Measurements from ENCODE around the gene GOLGA5. TPM values are rescaled to one million over a fixed set of nuclear protein-coding genes. Genes with fewer than 3 reads are reported as not detected.

The GOLGA5 gene
- total and polyA plus RNA-seq, 2 of the 13 experiments (the other 11 are each of a cell fraction or from before 2014, with no cell fraction given), result 31.0 to 40.0 TPM

DNA sequence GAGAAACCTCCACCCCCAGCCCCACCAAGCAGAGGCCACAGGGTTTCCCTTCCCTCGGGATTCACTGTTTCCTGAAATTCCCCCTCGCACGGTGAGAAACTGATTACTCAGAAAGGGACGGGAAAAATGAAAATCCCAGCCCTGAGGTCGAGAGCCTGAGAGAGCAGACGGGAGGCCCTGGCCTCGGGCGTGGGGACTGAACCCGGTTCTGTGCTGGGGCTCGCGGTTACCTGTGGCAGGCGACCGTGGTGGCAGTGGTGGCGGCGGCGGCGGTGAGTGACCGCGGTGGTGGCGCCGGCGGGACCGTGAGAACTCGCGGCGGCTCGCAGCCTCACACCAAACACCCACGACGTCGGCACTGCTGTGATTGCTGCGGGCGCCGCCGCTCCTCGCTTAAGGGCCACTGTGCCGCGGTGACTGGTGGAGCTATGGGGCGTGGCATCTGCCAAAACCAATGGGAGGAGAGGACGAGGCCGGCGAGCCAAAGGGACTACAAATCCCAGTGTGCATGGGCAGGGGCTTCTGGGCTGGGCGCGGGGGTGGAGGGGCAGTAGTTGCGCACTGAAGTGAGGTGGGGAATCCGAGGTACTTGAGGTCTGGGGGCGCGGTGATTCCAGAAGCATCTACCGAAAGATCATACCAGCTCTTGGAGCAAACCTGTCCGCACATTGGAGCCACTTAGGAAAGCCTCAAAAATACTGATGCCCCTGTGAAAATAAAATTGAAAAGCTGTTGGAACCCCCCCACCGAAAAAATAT lies 45.7 kb upstream of the GOLGA5 start, which contains the start of gene LGMN (continued):
- TF ChIP-seq, protein P1, sequence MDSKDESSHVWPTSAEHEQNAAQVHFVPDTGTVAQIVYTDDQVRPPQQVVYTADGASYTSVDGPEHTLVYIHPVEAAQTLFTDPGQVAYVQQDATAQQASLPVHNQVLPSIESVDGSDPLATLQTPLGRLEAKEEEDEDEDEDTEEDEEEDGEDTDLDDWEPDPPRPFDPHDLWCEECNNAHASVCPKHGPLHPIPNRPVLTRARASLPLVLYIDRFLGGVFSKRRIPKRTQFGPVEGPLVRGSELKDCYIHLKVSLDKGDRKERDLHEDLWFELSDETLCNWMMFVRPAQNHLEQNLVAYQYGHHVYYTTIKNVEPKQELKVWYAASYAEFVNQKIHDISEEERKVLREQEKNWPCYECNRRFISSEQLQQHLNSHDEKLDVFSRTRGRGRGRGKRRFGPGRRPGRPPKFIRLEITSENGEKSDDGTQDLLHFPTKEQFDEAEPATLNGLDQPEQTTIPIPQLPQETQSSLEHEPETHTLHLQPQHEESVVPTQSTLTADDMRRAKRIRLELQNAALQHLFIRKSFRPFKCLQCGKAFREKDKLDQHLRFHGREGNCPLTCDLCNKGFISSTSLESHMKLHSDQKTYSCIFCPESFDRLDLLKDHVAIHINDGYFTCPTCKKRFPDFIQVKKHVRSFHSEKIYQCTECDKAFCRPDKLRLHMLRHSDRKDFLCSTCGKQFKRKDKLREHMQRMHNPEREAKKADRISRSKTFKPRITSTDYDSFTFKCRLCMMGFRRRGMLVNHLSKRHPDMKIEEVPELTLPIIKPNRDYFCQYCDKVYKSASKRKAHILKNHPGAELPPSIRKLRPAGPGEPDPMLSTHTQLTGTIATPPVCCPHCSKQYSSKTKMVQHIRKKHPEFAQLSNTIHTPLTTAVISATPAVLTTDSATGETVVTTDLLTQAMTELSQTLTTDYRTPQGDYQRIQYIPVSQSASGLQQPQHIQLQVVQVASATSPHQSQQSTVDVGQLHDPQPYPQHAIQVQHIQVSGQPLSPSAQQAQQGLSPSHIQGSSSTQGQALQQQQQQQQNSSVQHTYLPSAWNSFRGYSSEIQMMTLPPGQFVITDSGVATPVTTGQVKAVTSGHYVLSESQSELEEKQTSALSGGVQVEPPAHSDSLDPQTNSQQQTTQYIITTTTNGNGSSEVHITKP (CRISPR knock-in tag; IDR thresholded peaks at IDR 0.05; ENCODE audit: low read depth), result peak; percentile 94
- TF ChIP-seq, protein P2, sequence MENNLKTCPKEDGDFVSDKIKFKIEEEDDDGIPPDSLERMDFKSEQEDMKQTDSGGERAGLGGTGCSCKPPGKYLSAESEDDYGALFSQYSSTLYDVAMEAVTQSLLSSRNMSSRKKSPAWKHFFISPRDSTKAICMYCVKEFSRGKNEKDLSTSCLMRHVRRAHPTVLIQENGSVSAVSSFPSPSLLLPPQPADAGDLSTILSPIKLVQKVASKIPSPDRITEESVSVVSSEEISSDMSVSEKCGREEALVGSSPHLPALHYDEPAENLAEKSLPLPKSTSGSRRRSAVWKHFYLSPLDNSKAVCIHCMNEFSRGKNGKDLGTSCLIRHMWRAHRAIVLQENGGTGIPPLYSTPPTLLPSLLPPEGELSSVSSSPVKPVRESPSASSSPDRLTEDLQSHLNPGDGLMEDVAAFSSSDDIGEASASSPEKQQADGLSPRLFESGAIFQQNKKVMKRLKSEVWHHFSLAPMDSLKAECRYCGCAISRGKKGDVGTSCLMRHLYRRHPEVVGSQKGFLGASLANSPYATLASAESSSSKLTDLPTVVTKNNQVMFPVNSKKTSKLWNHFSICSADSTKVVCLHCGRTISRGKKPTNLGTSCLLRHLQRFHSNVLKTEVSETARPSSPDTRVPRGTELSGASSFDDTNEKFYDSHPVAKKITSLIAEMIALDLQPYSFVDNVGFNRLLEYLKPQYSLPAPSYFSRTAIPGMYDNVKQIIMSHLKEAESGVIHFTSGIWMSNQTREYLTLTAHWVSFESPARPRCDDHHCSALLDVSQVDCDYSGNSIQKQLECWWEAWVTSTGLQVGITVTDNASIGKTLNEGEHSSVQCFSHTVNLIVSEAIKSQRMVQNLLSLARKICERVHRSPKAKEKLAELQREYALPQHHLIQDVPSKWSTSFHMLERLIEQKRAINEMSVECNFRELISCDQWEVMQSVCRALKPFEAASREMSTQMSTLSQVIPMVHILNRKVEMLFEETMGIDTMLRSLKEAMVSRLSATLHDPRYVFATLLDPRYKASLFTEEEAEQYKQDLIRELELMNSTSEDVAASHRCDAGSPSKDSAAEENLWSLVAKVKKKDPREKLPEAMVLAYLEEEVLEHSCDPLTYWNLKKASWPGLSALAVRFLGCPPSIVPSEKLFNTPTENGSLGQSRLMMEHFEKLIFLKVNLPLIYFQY (CRISPR knock-in tag; IDR thresholded peaks at IDR 0.05; ENCODE audit: borderline replicate concordance), result no peak
- TF ChIP-seq, protein P3, sequence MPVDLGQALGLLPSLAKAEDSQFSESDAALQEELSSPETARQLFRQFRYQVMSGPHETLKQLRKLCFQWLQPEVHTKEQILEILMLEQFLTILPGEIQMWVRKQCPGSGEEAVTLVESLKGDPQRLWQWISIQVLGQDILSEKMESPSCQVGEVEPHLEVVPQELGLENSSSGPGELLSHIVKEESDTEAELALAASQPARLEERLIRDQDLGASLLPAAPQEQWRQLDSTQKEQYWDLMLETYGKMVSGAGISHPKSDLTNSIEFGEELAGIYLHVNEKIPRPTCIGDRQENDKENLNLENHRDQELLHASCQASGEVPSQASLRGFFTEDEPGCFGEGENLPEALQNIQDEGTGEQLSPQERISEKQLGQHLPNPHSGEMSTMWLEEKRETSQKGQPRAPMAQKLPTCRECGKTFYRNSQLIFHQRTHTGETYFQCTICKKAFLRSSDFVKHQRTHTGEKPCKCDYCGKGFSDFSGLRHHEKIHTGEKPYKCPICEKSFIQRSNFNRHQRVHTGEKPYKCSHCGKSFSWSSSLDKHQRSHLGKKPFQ (CRISPR knock-in tag; IDR thresholded peaks at IDR 0.05; ENCODE audit: insufficient replicate concordance), result no peak
- TF ChIP-seq ZNF30 (CRISPR knock-in tag; IDR thresholded peaks at IDR 0.05) (no peak), ZMYM4 (CRISPR knock-in tag; IDR thresholded peaks at IDR 0.05) (peak; percentile 84; the same call in 1 of the 2 replicates), WIZ (CRISPR knock-in tag; IDR thresholded peaks at IDR 0.05) (peak; percentile 81; the same call in 1 of the 2 replicates), HOXA7 (CRISPR knock-in tag; IDR thresholded peaks at IDR 0.05) (no peak), CENPX (CRISPR knock-in tag; IDR thresholded peaks at IDR 0.05) (no peak), ONECUT2 (CRISPR knock-in tag; IDR thresholded peaks at IDR 0.05) (no peak), GTF3A (CRISPR knock-in tag; conservative IDR thresholded peaks at IDR 0.05) (no peak)
- TF ChIP-seq, protein P4, sequence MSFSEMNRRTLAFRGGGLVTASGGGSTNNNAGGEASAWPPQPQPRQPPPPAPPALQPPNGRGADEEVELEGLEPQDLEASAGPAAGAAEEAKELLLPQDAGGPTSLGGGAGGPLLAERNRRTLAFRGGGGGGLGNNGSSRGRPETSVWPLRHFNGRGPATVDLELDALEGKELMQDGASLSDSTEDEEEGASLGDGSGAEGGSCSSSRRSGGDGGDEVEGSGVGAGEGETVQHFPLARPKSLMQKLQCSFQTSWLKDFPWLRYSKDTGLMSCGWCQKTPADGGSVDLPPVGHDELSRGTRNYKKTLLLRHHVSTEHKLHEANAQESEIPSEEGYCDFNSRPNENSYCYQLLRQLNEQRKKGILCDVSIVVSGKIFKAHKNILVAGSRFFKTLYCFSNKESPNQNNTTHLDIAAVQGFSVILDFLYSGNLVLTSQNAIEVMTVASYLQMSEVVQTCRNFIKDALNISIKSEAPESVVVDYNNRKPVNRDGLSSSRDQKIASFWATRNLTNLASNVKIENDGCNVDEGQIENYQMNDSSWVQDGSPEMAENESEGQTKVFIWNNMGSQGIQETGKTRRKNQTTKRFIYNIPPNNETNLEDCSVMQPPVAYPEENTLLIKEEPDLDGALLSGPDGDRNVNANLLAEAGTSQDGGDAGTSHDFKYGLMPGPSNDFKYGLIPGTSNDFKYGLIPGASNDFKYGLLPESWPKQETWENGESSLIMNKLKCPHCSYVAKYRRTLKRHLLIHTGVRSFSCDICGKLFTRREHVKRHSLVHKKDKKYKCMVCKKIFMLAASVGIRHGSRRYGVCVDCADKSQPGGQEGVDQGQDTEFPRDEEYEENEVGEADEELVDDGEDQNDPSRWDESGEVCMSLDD (CRISPR knock-in tag; IDR thresholded peaks at IDR 0.05; ENCODE audit: borderline replicate concordance), result no peak
- TF ChIP-seq, protein P5, sequence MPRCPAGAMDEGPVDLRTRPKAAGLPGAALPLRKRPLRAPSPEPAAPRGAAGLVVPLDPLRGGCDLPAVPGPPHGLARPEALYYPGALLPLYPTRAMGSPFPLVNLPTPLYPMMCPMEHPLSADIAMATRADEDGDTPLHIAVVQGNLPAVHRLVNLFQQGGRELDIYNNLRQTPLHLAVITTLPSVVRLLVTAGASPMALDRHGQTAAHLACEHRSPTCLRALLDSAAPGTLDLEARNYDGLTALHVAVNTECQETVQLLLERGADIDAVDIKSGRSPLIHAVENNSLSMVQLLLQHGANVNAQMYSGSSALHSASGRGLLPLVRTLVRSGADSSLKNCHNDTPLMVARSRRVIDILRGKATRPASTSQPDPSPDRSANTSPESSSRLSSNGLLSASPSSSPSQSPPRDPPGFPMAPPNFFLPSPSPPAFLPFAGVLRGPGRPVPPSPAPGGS (CRISPR knock-in tag; IDR thresholded peaks at IDR 0.05), result peak; percentile 78
- TF ChIP-seq, protein P6, sequence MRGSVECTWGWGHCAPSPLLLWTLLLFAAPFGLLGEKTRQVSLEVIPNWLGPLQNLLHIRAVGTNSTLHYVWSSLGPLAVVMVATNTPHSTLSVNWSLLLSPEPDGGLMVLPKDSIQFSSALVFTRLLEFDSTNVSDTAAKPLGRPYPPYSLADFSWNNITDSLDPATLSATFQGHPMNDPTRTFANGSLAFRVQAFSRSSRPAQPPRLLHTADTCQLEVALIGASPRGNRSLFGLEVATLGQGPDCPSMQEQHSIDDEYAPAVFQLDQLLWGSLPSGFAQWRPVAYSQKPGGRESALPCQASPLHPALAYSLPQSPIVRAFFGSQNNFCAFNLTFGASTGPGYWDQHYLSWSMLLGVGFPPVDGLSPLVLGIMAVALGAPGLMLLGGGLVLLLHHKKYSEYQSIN (CRISPR knock-in tag; IDR thresholded peaks at IDR 0.05; ENCODE audit: borderline replicate concordance), result no peak

Data from HepG2 (cell line).